ENCODE data around the gene MRPL10. TPM values are rescaled to one million over a fixed set of nuclear protein-coding genes. Genes with fewer than 3 reads are reported as not detected.

The MRPL10 gene
- total RNA-seq, 1 experiment from 2014 or later, result 112 TPM

- no peaks in the 10 kb centered on the region for H3K36me3 ChIP-seq (ENCODE audit: control insufficient read depth in 1 of 2, insufficient read depth in 2 of 2, low read length in 2 of 2)
- no peak overlapping the region for H2AFZ ChIP-seq (ENCODE audit: low read depth, low read length, poor library complexity, severe bottlenecking)
- TF ChIP-seq EZH2phosphoT487 (IDR thresholded peaks at IDR 0.05; ENCODE audit: borderline replicate concordance) (no peak), MAX (IDR thresholded peaks at IDR 0.05) (no peak), ZBTB33 (IDR thresholded peaks at IDR 0.05; ENCODE audit: extremely low read depth, insufficient replicate concordance, low read length) (no peak), SIN3A (IDR thresholded peaks at IDR 0.05; ENCODE audit: low read depth) (no peak), RAD21 (IDR thresholded peaks at IDR 0.05; ENCODE audit: low read depth) (no peak), TCF7L2 (IDR thresholded peaks at IDR 0.05; ENCODE audit: borderline replicate concordance, extremely low read depth, insufficient read depth, insufficient read length) (no peak), CTCF (IDR thresholded peaks at IDR 0.05 in 2 of 3, conservative IDR thresholded peaks at IDR 0.05 in 1 of 3; ENCODE audit: borderline replicate concordance in 1 of 3, insufficient read depth in 1 of 3, low read depth in 2 of 3, low read length in 2 of 3) (no peak), ZNF274 (IDR thresholded peaks at IDR 0.05; ENCODE audit: low read depth, low read length) (no peak), YY1 (IDR thresholded peaks at IDR 0.05; ENCODE audit: extremely low read depth, insufficient replicate concordance, low read depth, low read length) (no peak), JUND (IDR thresholded peaks at IDR 0.05) (no peak), ELF1 (IDR thresholded peaks at IDR 0.05; ENCODE audit: borderline replicate concordance, low read depth) (no peak), REST (IDR thresholded peaks at IDR 0.05; ENCODE audit: low read depth) (no peak), ATF3 (IDR thresholded peaks at IDR 0.05) (no peak)
- H3K9me3 ChIP-seq (ENCODE audit: control insufficient read depth in 1 of 2, insufficient read depth in 1 of 2, low read depth in 1 of 2, low read length in 2 of 2), result no peaks in the 10 kb centered on the region
- CTCF ChIA-PET, result no interaction called here
- no peak overlapping the region for H3K9ac ChIP-seq (ENCODE audit: low read length)
- no peak overlapping the region for H3K4me3 ChIP-seq (replicated peaks in 1 of 2; ENCODE audit: low read depth in 1 of 2, low read length in 2 of 2)
- no peaks in the 10 kb centered on the region for H4K20me1 ChIP-seq (ENCODE audit: insufficient read depth)
- H3K27me3 ChIP-seq (ENCODE audit: insufficient read depth, low read length), result peaks cover 7% of the 10 kb centered on the region; the same call in 1 of the 2 replicates
- RAD21 ChIA-PET (ENCODE audit: low non-redundant PET in 1 of 2, low total read pairs in 2 of 2, uncharacterized antibody in 2 of 2, unreplicated experiment in 2 of 2), result no interaction called here
- intact Hi-C loops (cut with micrococcal nuclease), result no loop called here
- DNase-seq (ENCODE audit: low read depth, low spot score), result no peak
- H3K4me2 ChIP-seq (ENCODE audit: low read length), result no peak overlapping the region
- H3K27ac ChIP-seq (ENCODE audit: low read depth, low read length), result no peak overlapping the region
- peaks cover 17 to 36% of the 10 kb centered on the region in 2 experiments for H3K4me1 ChIP-seq (ENCODE audit: control insufficient read depth in 1 of 2, insufficient read depth in 2 of 2, low read length in 2 of 2)
- BruUV-seq (replicated peaks), result no TSS peak
- POLR2A ChIA-PET, result no interaction called here
- H3K9me2 ChIP-seq (ENCODE audit: insufficient read depth), result no peaks in the 10 kb centered on the region
- ATAC-seq, result no peak
- H3K79me2 ChIP-seq (ENCODE audit: insufficient read depth, low read length), result no peaks in the 10 kb centered on the region
Observed at GRCh38 chr17:47866941-47867340, 35.6 kb upstream of the MRPL10 start.

Measured in HCT116 (cell line).